Measurements from ENCODE around the gene NOD2. TPM values are rescaled to one million over a fixed set of nuclear protein-coding genes. Genes with fewer than 3 reads are reported as not detected.

The NOD2 gene
- total RNA-seq, 2 experiments from 2014 or later, result 6.6 to 9.3 TPM

Small RNA genes within 50 kb of the gene (microRNA-seq; reads per million reads assigned to microRNA genes)
- gene MIR3181 (ENCODE audit: borderline replicate concordance), result 3.9 reads per million, percentile 7 among the genes with 10 or more reads in this experiment

Other genes with a start within 250 kb of the NOD2 start
- gene NKD1, start 145.2 kb upstream of the NOD2 start, total RNA-seq, result 1 to 10 TPM; 1.8 to 3.1 TPM
- 10 to 100 TPM; 43.3 to 48.9 TPM for gene SNX20, start 12.3 kb upstream of the NOD2 start, total RNA-seq
- 10 to 100 TPM; 72.4 to 92.8 TPM for gene CYLD, start 48.5 kb downstream of the NOD2 start, total RNA-seq